HepG2 (cell line): Measurements from ENCODE around the gene DPCD. TPM values are rescaled to one million over a fixed set of nuclear protein-coding genes. Genes with fewer than 3 reads are reported as not detected.

Experiments used
- ATAC-seq: fragments of 200-7000 bp; cut with Tn5 transposase; 3 replicates; pipeline ENCODE4 v1.9.1; 2020; ENCODE audit warnings: mild to moderate bottlenecking, moderate library complexity
- BruUV-seq: library from RNA; stranded (reverse); fragments of 400-500 nt; replicated peaks from 2 replicates; lab custom pipeline; 2021; lab: Mats Ljungman, UMichigan
- CTCF ChIA-PET: fragments of 300-600 bp; formaldehyde crosslinking; extraction: SDS; loops from one replicate; lab custom pipeline; 2021; ENCODE audit warnings: low total read pairs, inconsistent platforms, low intra/inter-chr PET ratio; lab: Yijun Ruan, JAX
- POLR2A ChIA-PET: fragments of 350-600 bp; sonication (Branson Sonifier 250); formaldehyde crosslinking; loops from one replicate; lab custom pipeline; 2020; ENCODE audit warnings: antibody characterized with exemption, inconsistent platforms; lab: Yijun Ruan, JAX
- DNase-seq: peaks from one replicate; pipeline ENCODE4 v3.0.0-alpha.2; 2015; ENCODE audit warnings: low spot score
- FAIRE-seq: peaks from 3 replicates; lab custom pipeline; 2011; peaks lifted over from hg19 to GRCh38; lab: Jason Lieb, UNC
- H2AFZ ChIP-seq: one replicate; pipeline ENCODE4 v1.6.1; 2011; ENCODE audit warnings: low read length, inconsistent platforms
- H3K27ac ChIP-seq: fragments of 300-600 bp; 3 replicates; pipeline ENCODE4 v1.8.0; 2011; ENCODE audit warnings: mixed run types, mild to moderate bottlenecking, mixed read lengths, low read length, inconsistent platforms; ENCODE audit not compliant: insufficient read depth; ENCODE audit errors: extremely low read length
- H3K27me3 ChIP-seq, 2 experiments: fragments of 200-600 bp in 1 of 2; 2 replicates in 1 of 2; 3 replicates in 1 of 2; pipeline versions ENCODE4 v1.6.0 to v1.8.0; 2011; ENCODE audit warnings: low read length in 2 of 2, mild to moderate bottlenecking in 2 of 2, moderate library complexity in 2 of 2, inconsistent platforms in 1 of 2; ENCODE audit not compliant: insufficient read depth in 2 of 2, control insufficient read depth in 1 of 2
- H3K36me3 ChIP-seq, 2 experiments: fragments of 200-600 bp in 1 of 2; replicated peaks in 1 of 2; 2 replicates in 1 of 2; 3 replicates in 1 of 2; pipeline versions ENCODE4 v1.5.1 to v1.8.0; 2011; ENCODE audit warnings: low read length in 2 of 2, inconsistent platforms in 1 of 2; ENCODE audit not compliant: insufficient read depth in 2 of 2, control insufficient read depth in 1 of 2
- H3K4me1 ChIP-seq: 2 replicates; pipeline ENCODE4 v1.5.1; 2012; ENCODE audit warnings: low read length, inconsistent platforms; ENCODE audit not compliant: insufficient read depth
- H3K4me2 ChIP-seq: 2 replicates; pipeline ENCODE4 v1.6.0; 2011; ENCODE audit warnings: low read depth, low read length, inconsistent platforms
- H3K4me3 ChIP-seq, 3 experiments: fragments of 200-600 bp in 1 of 3; sonication (generic), shearing (Covaris generic) in 1 of 3; replicated peaks in 1 of 3; 2 replicates each; pipeline ENCODE4 v1.5.1; 2011 to 2016; ENCODE audit warnings: low read length in 3 of 3, inconsistent platforms in 2 of 3, low read depth in 2 of 3, mild to moderate bottlenecking in 2 of 3, control low read depth in 1 of 3, mixed read lengths in 1 of 3; ENCODE audit not compliant: insufficient read depth in 1 of 3
- H3K79me2 ChIP-seq: one replicate; pipeline ENCODE4 v1.6.1; 2011; ENCODE audit warnings: low read length, inconsistent platforms; ENCODE audit not compliant: insufficient read depth
- H3K9ac ChIP-seq: 2 replicates; pipeline ENCODE4 v1.6.0; 2011; ENCODE audit warnings: mild to moderate bottlenecking, low read depth, low read length, inconsistent platforms; ENCODE audit not compliant: insufficient read depth
- H3K9me3 ChIP-seq: 2 replicates; pipeline ENCODE4 v1.5.1; 2012; ENCODE audit warnings: mild to moderate bottlenecking, low read length
- H4K20me1 ChIP-seq: 2 replicates; pipeline ENCODE4 v1.6.0; 2011; ENCODE audit warnings: inconsistent platforms, mild to moderate bottlenecking, low read length, moderate library complexity; ENCODE audit not compliant: insufficient read depth
- CENPX ChIP-seq: sonication (generic); formaldehyde crosslinking; IDR thresholded peaks from 2 replicates; pipeline ENCODE4 v1.9.0; 2021; ENCODE audit warnings: mild to moderate bottlenecking, missing genetic modification reagents, moderate library complexity
- DRAP1 ChIP-seq: IDR thresholded peaks from 2 replicates; pipeline ENCODE4 v1.6.1; 2016; ENCODE audit warnings: missing genetic modification reagents, missing compliant biosample characterization
- ELF1 ChIP-seq: sonication (generic); formaldehyde crosslinking; IDR thresholded peaks from 2 replicates; pipeline ENCODE4 v1.4.0; 2020; ENCODE audit warnings: missing genetic modification reagents
- FOXC1 ChIP-seq: sonication (generic); formaldehyde crosslinking; IDR thresholded peaks from 2 replicates; pipeline ENCODE4 v1.8.0; 2022; ENCODE audit warnings: mild to moderate bottlenecking, missing genetic modification reagents, borderline replicate concordance
- FOXP1 ChIP-seq, 2 experiments: fragments of 450-650 bp in 1 of 2; IDR thresholded peaks; 2 replicates each; pipeline ENCODE4 v1.6.1; 2017 to 2018; ENCODE audit warnings: antibody characterized with exemption in 1 of 2
- KAT2B ChIP-seq: fragments of 150-350 bp; IDR thresholded peaks from 2 replicates; pipeline ENCODE4 v1.6.1; 2014; ENCODE audit warnings: low read depth, low read length, borderline replicate concordance
- NCOA2 ChIP-seq: sonication (generic); formaldehyde crosslinking; IDR thresholded peaks from 2 replicates; pipeline ENCODE4 v1.8.0; 2022; ENCODE audit warnings: inconsistent platforms
- TCF7 ChIP-seq: sonication (generic); IDR thresholded peaks from 2 replicates; pipeline ENCODE4 v1.6.1; 2016; ENCODE audit warnings: antibody characterized with exemption, low read depth
- ZBTB3 ChIP-seq: sonication (generic); formaldehyde crosslinking; IDR thresholded peaks from 2 replicates; pipeline ENCODE4 v1.4.0; 2020; ENCODE audit warnings: low read depth, mild to moderate bottlenecking, moderate library complexity, missing genetic modification reagents, borderline replicate concordance
- ZNF160 ChIP-seq: sonication (generic); formaldehyde crosslinking; IDR thresholded peaks from 2 replicates; pipeline ENCODE4 v1.8.0; 2022; ENCODE audit warnings: mild to moderate bottlenecking, inconsistent platforms, missing genetic modification reagents
- ZNF263 ChIP-seq: sonication (generic); formaldehyde crosslinking; IDR thresholded peaks from 2 replicates; pipeline ENCODE4 v1.4.0; 2020; ENCODE audit warnings: missing genetic modification reagents
- ZNF264 ChIP-seq: sonication (generic); formaldehyde crosslinking; IDR thresholded peaks from 2 replicates; pipeline ENCODE4 v1.4.0; 2020; ENCODE audit warnings: missing genetic modification reagents
- WGBS: methylation state at CpG from one replicate; pipeline ENCODE4 v1.1.6; 2017; ENCODE audit warnings: low lambda C conversion rate; 5-methylcytosine and 5-hydroxymethylcytosine counted together
- in situ Hi-C: cut with HindIII; loops from 2 replicates; pipeline ENCODE4 v1.10.0; 2017; ENCODE audit warnings: low pct_unique_long_range_greater_than_20kb; ENCODE audit not compliant: extremely low pct_ligation_motif_present
- intact Hi-C: fragments of 100-400 bp; cut with micrococcal nuclease; formaldehyde crosslinking; loops from one replicate; pipeline ENCODE4 v1.10.0; 2022; ENCODE audit not compliant: unreplicated experiment
- polyA plus RNA-seq, 8 experiments: library from polyadenylated mRNA; depleted of rRNA in 3 of 8; stranded (reverse) in 7 of 8; unstranded in 1 of 8; fragments of >200 nt; fragmentation: Illumina TruSeq in 4 of 8; extraction: Trizol in 4 of 8; gene quantifications; 2 replicates each; pipeline versions ENCODE4 v1.2.1 to v1.2.3, GENCODE V29; 2011 to 2016; ENCODE audit warnings: low read depth in 4 of 8, missing spikeins in 1 of 8, mixed read lengths in 1 of 8; ENCODE audit not compliant: insufficient read depth in 1 of 8
- total RNA-seq, 5 experiments: library from RNA; depleted of rRNA; stranded (reverse); fragments of >200 nt; fragmentation: Illumina TruSeq; extraction: Trizol; gene quantifications; 2 replicates each; pipeline ENCODE4 v1.2.3, GENCODE V29; 2016; ENCODE audit warnings: low read depth in 1 of 5

The DPCD gene
- total and polyA plus RNA-seq, 2 of the 13 experiments (the other 11 are each of a cell fraction or from before 2014, with no cell fraction given): 25.2 to 27.0 TPM

DNA sequence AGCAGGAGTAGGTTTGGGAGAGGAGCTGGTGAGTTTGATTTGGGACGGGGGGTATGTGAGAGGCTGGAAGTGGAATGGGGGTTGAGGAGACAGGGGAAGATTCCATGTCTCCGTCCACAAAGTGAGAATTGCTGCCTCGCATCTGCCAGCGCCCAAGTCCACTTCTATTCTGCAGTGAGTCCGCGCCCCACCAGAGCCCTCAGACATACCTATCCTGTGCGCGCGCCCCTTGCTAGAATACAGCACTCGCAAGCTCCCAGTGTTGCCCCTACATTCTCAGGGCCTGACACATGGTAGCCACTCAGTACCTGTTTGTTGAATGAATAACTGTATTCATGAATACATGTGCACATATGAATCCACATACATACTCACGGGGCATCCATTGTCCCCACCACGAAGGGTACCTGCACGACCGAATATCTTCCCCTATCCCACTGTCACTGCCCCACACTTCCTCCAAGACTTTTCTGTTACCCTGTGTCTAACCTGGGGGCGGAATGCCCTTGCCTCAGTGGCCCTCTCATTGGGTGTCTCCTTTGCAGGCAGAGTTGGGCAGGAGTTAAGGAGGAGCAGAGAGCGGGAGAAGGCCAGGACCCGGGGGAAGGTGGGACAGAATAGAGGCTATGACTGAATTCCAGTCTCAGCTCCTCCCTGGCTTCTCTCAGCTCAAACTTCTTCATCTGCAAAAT, 19.9 kb upstream of the DPCD start (continued):
- TF ChIP-seq ZNF160 (CRISPR knock-in tag): no peak
- TF ChIP-seq FOXP1 (IDR thresholded peaks at IDR 0.05): no peak
- no peak for TF ChIP-seq FOXP1 (CRISPR knock-in tag; IDR thresholded peaks at IDR 0.05)
- TF ChIP-seq ZBTB3 (CRISPR knock-in tag): no peak
- TF ChIP-seq KAT2B: no peak
- no peak for TF ChIP-seq CENPX (CRISPR knock-in tag)
- TF ChIP-seq NCOA2 (CRISPR knock-in tag): no peak
- TF ChIP-seq ELF1: no peak
- TF ChIP-seq ZNF264 (CRISPR knock-in tag): no peak
- TF ChIP-seq TCF7: no peak
- no peak for TF ChIP-seq FOXC1 (CRISPR knock-in tag)

GRCh38 chr10:101569323-101569621, 18.8 kb upstream of the DPCD start:
- TF ChIP-seq ZNF263 (CRISPR knock-in tag): peak; percentile 40; the same call in 1 of the 2 replicates
- TF ChIP-seq DRAP1 (CRISPR knock-in tag): no peak
- Histone ChIP-seq H3K36me3 (no peaks in the 10 kb centered on the region), H3K4me1 (peaks cover 46% of the 10 kb centered on the region), H2AFZ (no peak overlapping the region), H3K27me3 (peaks cover 0 to 51% of the 10 kb centered on the region in 2 experiments; a peak in 4 of 5 replicates), H3K9ac (no peak overlapping the region), H3K4me3 (peak overlapping the region in 1 of 3 experiments; percentile 85; a peak in 2 of 6 replicates), H3K9me3 (no peaks in the 10 kb centered on the region), H3K4me2 (peak overlapping the region; percentile 100), H3K27ac (no peak overlapping the region), H3K79me2 (no peaks in the 10 kb centered on the region), H4K20me1 (no peaks in the 10 kb centered on the region)
- DNase-seq: no peak
- ChIA-PET POLR2A (no interaction called here), CTCF (interaction anchor here (0.9 to 1.7 kb wide), 2 partner anchors 102 to 297 kb away, joined by 7 to 8 read pairs; no protein-coding TSS in a partner anchor)
- no TSS peak for BruUV-seq
- intact Hi-C loops (no loop called here), in situ Hi-C loops (loop anchor here (5.0 kb wide), 1 partner anchor 357 kb away; no protein-coding TSS in a partner anchor)
- no peak for ATAC-seq
- no peak for FAIRE-seq
- 19% methylated on average over 11 of the region's 11 CpGs for WGBS
